DMS79 (cell line): ENCODE data around the gene SLC9A9.

Experiments used
- DNase-seq: peaks from one replicate; lab custom pipeline; 2025; lab: John Stamatoyannopoulos, UW

Gene SLC9A9

GRCh38 chr3:143843587-143843986 is 4.7 kb downstream of the SLC9A9 start:
- DNase-seq: no peak

- no peak for DNase-seq
Observed at GRCh38 chr3:143840636-143841035, 7.6 kb downstream of the SLC9A9 start.

- no peak for DNase-seq
Observed at GRCh38 chr3:143839980-143840379, 8.3 kb downstream of the SLC9A9 start.

- DNase-seq: no peak
Observed at GRCh38 chr3:143837076-143837475, 11.2 kb downstream of the SLC9A9 start.

- no peak for DNase-seq
Observed at GRCh38 chr3:143835312-143835711, 13.0 kb downstream of the SLC9A9 start.

GRCh38 chr3:143832433-143832832 is 15.8 kb downstream of the SLC9A9 start:
- no peak for DNase-seq

- DNase-seq: no peak
Observed at GRCh38 chr3:143831994-143832393, 16.3 kb downstream of the SLC9A9 start.

GRCh38 chr3:143831208-143831607 is 17.1 kb downstream of the SLC9A9 start:
- no peak for DNase-seq

- no peak for DNase-seq
Observed at GRCh38 chr3:143830786-143831185, 17.5 kb downstream of the SLC9A9 start.

- DNase-seq: no peak
Observed at GRCh38 chr3:143830063-143830462, 18.2 kb downstream of the SLC9A9 start.

- DNase-seq: no peak
Observed at GRCh38 chr3:143827425-143827824, 20.8 kb downstream of the SLC9A9 start.

- no peak for DNase-seq
Observed at GRCh38 chr3:143826296-143826695, 22.0 kb downstream of the SLC9A9 start.

GRCh38 chr3:143825513-143825912 is 22.8 kb downstream of the SLC9A9 start:
- no peak for DNase-seq

GRCh38 chr3:143824735-143825385 is 23.4 kb downstream of the SLC9A9 start:
- DNase-seq: no peak

GRCh38 chr3:143822798-143823197 is 25.5 kb downstream of the SLC9A9 start:
- no peak for DNase-seq

- DNase-seq: no peak
Observed at GRCh38 chr3:143822374-143822773, 25.9 kb downstream of the SLC9A9 start.

- no peak for DNase-seq
Observed at GRCh38 chr3:143821862-143822261, 26.4 kb downstream of the SLC9A9 start.

GRCh38 chr3:143820466-143821221 is 27.6 kb downstream of the SLC9A9 start:
- DNase-seq: no peak

- DNase-seq: no peak
Observed at GRCh38 chr3:143819890-143820289, 28.4 kb downstream of the SLC9A9 start.

- no peak for DNase-seq
Observed at GRCh38 chr3:143814443-143814889, 33.8 kb downstream of the SLC9A9 start.

GRCh38 chr3:143812481-143812880 is 35.8 kb downstream of the SLC9A9 start:
- DNase-seq: no peak

- no peak for DNase-seq
Observed at GRCh38 chr3:143811602-143812001, 36.7 kb downstream of the SLC9A9 start.

GRCh38 chr3:143810953-143811265 is 37.4 kb downstream of the SLC9A9 start:
- no peak for DNase-seq
